MCF 10A (cell line): ENCODE results near the gene ROCK2. TPM values are rescaled to one million over a fixed set of nuclear protein-coding genes. Genes with fewer than 3 reads are reported as not detected.

ENCODE experiments used
- BruUV-seq: library from RNA; stranded (reverse); fragments of 400-500 nt; replicated peaks from 2 replicates; lab custom pipeline; 2021; lab: Mats Ljungman, UMichigan
- CTCF ChIA-PET: fragments of 300-600 bp; sonication (Branson Sonifier 250); formaldehyde crosslinking; extraction: SDS; loops from one replicate; lab custom pipeline; 2021; ENCODE audit warnings: antibody characterized with exemption, inconsistent platforms; lab: Yijun Ruan, JAX
- POLR2A ChIA-PET: fragments of 300-600, 350-650 bp; sonication (Branson Sonifier 250); formaldehyde crosslinking; extraction: SDS; loops from one replicate; lab custom pipeline; 2020; ENCODE audit warnings: antibody characterized with exemption, inconsistent platforms; lab: Yijun Ruan, JAX
- DNase-seq: peaks from one replicate; pipeline ENCODE4 v3.0.0-alpha.2; 2018; ENCODE audit not compliant: unreplicated experiment
- H3K27ac Mint-ChIP-seq: one replicate; pipeline ENCODE4 v1.8.0; 2022; ENCODE audit warnings: mild to moderate bottlenecking, low read depth, mixed read lengths; ENCODE audit not compliant: unreplicated experiment
- H3K27me3 Mint-ChIP-seq: one replicate; pipeline ENCODE4 v1.8.0; 2022; ENCODE audit warnings: mixed read lengths; ENCODE audit not compliant: insufficient read depth, unreplicated experiment
- H3K36me3 Mint-ChIP-seq: one replicate; pipeline ENCODE4 v1.8.0; 2022; ENCODE audit warnings: mild to moderate bottlenecking, moderate library complexity, mixed read lengths; ENCODE audit not compliant: insufficient read depth, unreplicated experiment
- H3K4me1 Mint-ChIP-seq: one replicate; pipeline ENCODE4 v1.8.0; 2022; ENCODE audit warnings: mixed read lengths; ENCODE audit not compliant: insufficient read depth, unreplicated experiment
- H3K4me3 Mint-ChIP-seq: one replicate; pipeline ENCODE4 v1.8.0; 2022; ENCODE audit warnings: mild to moderate bottlenecking, moderate library complexity, mixed read lengths; ENCODE audit not compliant: unreplicated experiment
- H3K9me3 Mint-ChIP-seq: one replicate; pipeline ENCODE4 v1.8.0; 2022; ENCODE audit warnings: mixed read lengths; ENCODE audit not compliant: unreplicated experiment
- CTCF ChIP-seq: fragments of 200-600 bp; IDR thresholded peaks from one replicate; pipeline ENCODE4 v1.8.0; 2022; ENCODE audit warnings: antibody characterized with exemption, mild to moderate bottlenecking; ENCODE audit not compliant: unreplicated experiment
- intact Hi-C: fragments of 100-400 bp; cut with micrococcal nuclease; formaldehyde crosslinking; loops from 2 replicates; pipeline ENCODE4 v1.14.1; 2022
- total RNA-seq: library from RNA; stranded (reverse); gene quantifications from 2 replicates; pipeline ENCODE4 v1.2.3, GENCODE V29; 2022

Gene ROCK2
- total RNA-seq, 1 experiment from 2014 or later: 40.7 TPM

GRCh38 chr2:11186145-11186544 lies 158.3 kb downstream of the ROCK2 start:
- TF ChIP-seq CTCF: no peak
- no peaks in the 10 kb centered on the region for H3K4me1 Mint-ChIP-seq
- CTCF ChIA-PET: interaction anchor here (0.6 to 1.6 kb wide), 2 partner anchors 53 to 93 kb away, joined by 3 read pairs; a partner anchor contains a TSS
- no peaks in the 10 kb centered on the region for H3K27me3 Mint-ChIP-seq
- no peaks in the 10 kb centered on the region for H3K9me3 Mint-ChIP-seq
- no TSS peak for BruUV-seq
- H3K4me3 Mint-ChIP-seq: no peak overlapping the region
- no peak for DNase-seq
- H3K27ac Mint-ChIP-seq: no peak overlapping the region
- peaks cover 65% of the 10 kb centered on the region for H3K36me3 Mint-ChIP-seq
- POLR2A ChIA-PET: no interaction called here
- intact Hi-C loops: no loop called here

- Mint-ChIP-seq H3K36me3 (peaks cover 43% of the 10 kb centered on the region), H3K4me1 (no peaks in the 10 kb centered on the region), H3K4me3 (no peak overlapping the region), H3K27me3 (no peaks in the 10 kb centered on the region), H3K9me3 (no peaks in the 10 kb centered on the region), H3K27ac (no peak overlapping the region)
- BruUV-seq: no TSS peak
- ChIA-PET POLR2A (interaction anchor here (1.5 kb wide), 1 partner anchor 17 kb away, joined by 3 read pairs; no protein-coding TSS in a partner anchor), CTCF (interaction anchor here (0.6 to 3.9 kb wide), 6 partner anchors 51 to 1930 kb away, joined by 3 to 22 read pairs (median 3); a partner anchor contains a TSS)
- DNase-seq: no peak
- no peak for TF ChIP-seq CTCF
- intact Hi-C loops: no loop called here
These were observed 161.5 kb downstream of the ROCK2 start for GRCh38 chr2:11182951-11183350.

- no peak overlapping the region for H3K4me3 Mint-ChIP-seq
- no peaks in the 10 kb centered on the region for H3K4me1 Mint-ChIP-seq
- peaks cover 31% of the 10 kb centered on the region for H3K36me3 Mint-ChIP-seq
- POLR2A ChIA-PET: no interaction called here
- DNase-seq: no peak
- H3K9me3 Mint-ChIP-seq: no peaks in the 10 kb centered on the region
- CTCF ChIA-PET: interaction anchor here (0.5 to 0.6 kb wide), 2 partner anchors 115 to 266 kb away, joined by 3 read pairs; no protein-coding TSS in a partner anchor
- intact Hi-C loops: no loop called here
- no peak for TF ChIP-seq CTCF
- no TSS peak for BruUV-seq
- H3K27ac Mint-ChIP-seq: no peak overlapping the region
- no peaks in the 10 kb centered on the region for H3K27me3 Mint-ChIP-seq
These were observed 163.8 kb downstream of the ROCK2 start for GRCh38 chr2:11180653-11181052.

GRCh38 chr2:11179899-11180298 lies 164.5 kb downstream of the ROCK2 start:
- Mint-ChIP-seq H3K36me3 (peaks cover 25% of the 10 kb centered on the region), H3K4me3 (no peak overlapping the region), H3K27me3 (no peaks in the 10 kb centered on the region), H3K9me3 (no peaks in the 10 kb centered on the region), H3K27ac (no peak overlapping the region), H3K4me1 (peaks cover 6% of the 10 kb centered on the region)
- intact Hi-C loops: no loop called here
- ChIA-PET POLR2A (interaction anchor here (0.7 kb wide), 2 partner anchors 10 to 157 kb away, joined by 3 read pairs; no protein-coding TSS in a partner anchor), CTCF (no interaction called here)
- BruUV-seq: no TSS peak
- TF ChIP-seq CTCF: no peak
- DNase-seq: no peak
